Parathyroid adenoma (tissue), 2 donors: ENCODE results near the gene TEX50.
"Not testable (repeated sequence)": the region's sequence is repeated elsewhere in the genome, so short reads cannot be mapped to it uniquely, and the experiment has no call there.

Source experiments
- H2AFZ ChIP-seq: fragments of 300-600 bp; sonication (generic); one replicate; pipeline ENCODE4 v1.7.0; 2017; ENCODE audit warnings: antibody characterized with exemption, mild to moderate bottlenecking
- H3K27ac ChIP-seq: fragments of 300-600 bp; sonication (generic); one replicate; pipeline ENCODE4 v1.7.0; 2017
- H3K27me3 ChIP-seq: fragments of 300-600 bp; sonication (generic); one replicate; pipeline ENCODE4 v1.7.0; 2017; ENCODE audit warnings: low read length; ENCODE audit not compliant: control insufficient read depth, insufficient read depth
- H3K36me3 ChIP-seq: fragments of 300-600 bp; sonication (generic); one replicate; pipeline ENCODE4 v1.7.0; 2017; ENCODE audit warnings: low read length; ENCODE audit not compliant: control insufficient read depth, insufficient read depth
- H3K4me1 ChIP-seq: fragments of 300-600 bp; sonication (generic); one replicate; pipeline ENCODE4 v1.7.0; 2017; ENCODE audit warnings: control low read depth
- H3K4me2 ChIP-seq: fragments of 300-600 bp; sonication (generic); one replicate; pipeline ENCODE4 v1.7.0; 2017; ENCODE audit warnings: low read length
- H3K4me3 ChIP-seq: fragments of 300-600 bp; sonication (generic); one replicate; pipeline ENCODE4 v1.7.0; 2017; ENCODE audit warnings: low read depth, low read length
- H3K79me2 ChIP-seq: fragments of 300-600 bp; sonication (generic); one replicate; pipeline ENCODE4 v1.7.0; 2017; ENCODE audit warnings: control low read depth
- H3K9ac ChIP-seq: fragments of 300-600 bp; sonication (generic); one replicate; pipeline ENCODE4 v1.7.0; 2017; ENCODE audit warnings: mild to moderate bottlenecking
- H3K9me3 ChIP-seq: fragments of 300-600 bp; sonication (generic); one replicate; pipeline ENCODE4 v1.7.0; 2017; ENCODE audit warnings: low read length; ENCODE audit not compliant: control insufficient read depth
- CTCF ChIP-seq: fragments of 300-600 bp; sonication (generic); IDR thresholded peaks from one replicate; pipeline ENCODE4 v1.7.0; 2017; ENCODE audit warnings: antibody characterized with exemption, mild to moderate bottlenecking
- donor health status: primary hyperparathyroidism.

TEX50 gene

GRCh38 chr1:173663159-173663558 is 28.0 kb downstream of the TEX50 start:
- H3K4me3 ChIP-seq = no peak overlapping the region
- H3K36me3 ChIP-seq = no peaks in the 10 kb centered on the region
- no peak overlapping the region for H2AFZ ChIP-seq
- H3K4me1 ChIP-seq = no peaks in the 10 kb centered on the region
- no peaks in the 10 kb centered on the region for H3K9me3 ChIP-seq
- H3K79me2 ChIP-seq = no peaks in the 10 kb centered on the region
- TF ChIP-seq CTCF = no peak
- H3K27me3 ChIP-seq = no peaks in the 10 kb centered on the region
- H3K9ac ChIP-seq = no peak overlapping the region
- no peak overlapping the region for H3K4me2 ChIP-seq
- no peak overlapping the region for H3K27ac ChIP-seq

DNA sequence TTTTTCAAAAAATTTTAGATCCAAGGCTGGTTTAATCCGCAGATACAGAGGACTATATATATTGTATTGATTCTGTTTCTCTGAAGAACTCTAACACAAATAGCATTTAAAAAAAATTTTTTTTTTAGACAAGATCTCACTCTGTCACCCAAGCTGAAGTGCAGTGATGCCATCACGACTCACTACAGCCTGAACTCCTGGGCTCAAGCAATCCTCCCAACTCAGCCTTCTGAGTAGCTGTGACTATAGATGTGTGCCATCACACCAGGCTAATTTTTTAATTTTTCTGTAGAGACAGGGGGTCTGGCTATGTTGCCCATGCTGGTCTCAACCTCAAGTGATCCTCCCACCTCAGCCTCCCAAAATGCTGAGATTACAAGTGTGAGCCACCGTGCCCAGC is 31.5 kb downstream of the TEX50 start:
- Histone ChIP-seq H3K27ac (no peak overlapping the region), H3K4me3 (no peak overlapping the region), H3K79me2 (peaks cover 2% of the 10 kb centered on the region), H3K27me3 (no peaks in the 10 kb centered on the region), H3K9ac (no peak overlapping the region), H3K4me2 (no peak overlapping the region), H2AFZ (no peak overlapping the region), H3K9me3 (no peaks in the 10 kb centered on the region), H3K4me1 (peaks cover 2% of the 10 kb centered on the region), H3K36me3 (no peaks in the 10 kb centered on the region)
- TF ChIP-seq CTCF = no peak

DNA sequence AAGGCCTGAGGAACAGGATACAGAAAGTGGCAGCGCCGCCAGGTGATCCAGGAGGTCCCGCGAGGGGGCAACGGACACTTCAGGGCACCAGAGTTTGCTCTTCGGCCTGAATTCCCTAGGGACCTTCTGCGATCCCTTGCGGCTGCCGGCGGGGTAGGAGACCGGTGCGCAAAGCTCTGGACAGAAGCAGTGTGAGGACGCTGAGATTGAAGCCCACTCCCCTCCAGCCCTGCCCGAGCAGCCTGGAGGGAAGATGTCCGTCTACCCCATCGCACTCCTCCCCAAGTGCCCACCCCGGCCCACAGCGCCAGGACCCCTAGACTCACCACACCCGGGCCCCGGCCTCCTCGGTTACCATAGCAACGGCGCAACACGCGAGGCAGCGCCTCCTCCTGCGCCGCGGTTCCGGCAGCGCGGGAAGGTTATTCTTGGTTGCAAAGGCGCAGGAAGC is 34.4 kb downstream of the TEX50 start, which contains the start of gene ANKRD45:
TSS of gene ANKRD45 (minus strand) at position 361 of the 451 bp plus-strand sequence. CDS start 10,433 bp downstream, outside the sequence.
- TF ChIP-seq CTCF = no peak
- peak within 1 kb of the TSS; percentile 69 for H3K27ac ChIP-seq
- peak within 1 kb of the TSS; percentile 90 for H3K4me2 ChIP-seq
- H3K27me3 ChIP-seq = no peaks in the 10 kb centered on the region
- H2AFZ ChIP-seq = peak within 1 kb of the TSS; percentile 82
- H3K79me2 ChIP-seq = peaks cover 2% of the 10 kb centered on the region
- peak within 1 kb of the TSS; percentile 79 for H3K4me3 ChIP-seq
- H3K9me3 ChIP-seq = no peaks in the 10 kb centered on the region
- peaks cover 2% of the 10 kb centered on the region for H3K4me1 ChIP-seq
- H3K36me3 ChIP-seq = no peaks in the 10 kb centered on the region
- H3K9ac ChIP-seq = no peak within 1 kb of the TSS

- not testable (repeated sequence) for H3K4me1 ChIP-seq, H2AFZ ChIP-seq, H3K4me3 ChIP-seq, H3K27me3 ChIP-seq, H3K27ac ChIP-seq, H3K9ac ChIP-seq, H3K36me3 ChIP-seq, H3K9me3 ChIP-seq, H3K79me2 ChIP-seq, H3K4me2 ChIP-seq
These were observed 39.4 kb downstream of the TEX50 start for GRCh38 chr1:173674496-173674895.

- H3K4me2 ChIP-seq, H3K9me3 ChIP-seq, H3K9ac ChIP-seq, H2AFZ ChIP-seq, H3K4me3 ChIP-seq, H3K36me3 ChIP-seq, H3K27me3 ChIP-seq, H3K4me1 ChIP-seq, H3K27ac ChIP-seq, H3K79me2 ChIP-seq: not testable (repeated sequence)
These were observed 45.0 kb downstream of the TEX50 start for GRCh38 chr1:173680152-173680551.

GRCh38 chr1:173682184-173682583 is 47.0 kb downstream of the TEX50 start:
- no peak overlapping the region for H3K27ac ChIP-seq
- H3K4me3 ChIP-seq = no peak overlapping the region
- no peaks in the 10 kb centered on the region for H3K4me1 ChIP-seq
- H3K36me3 ChIP-seq = no peaks in the 10 kb centered on the region
- no peaks in the 10 kb centered on the region for H3K27me3 ChIP-seq
- peak overlapping the region; percentile 47 for H2AFZ ChIP-seq
- H3K4me2 ChIP-seq = no peak overlapping the region
- no peaks in the 10 kb centered on the region for H3K9me3 ChIP-seq
- no peak for TF ChIP-seq CTCF
- no peak overlapping the region for H3K9ac ChIP-seq
- H3K79me2 ChIP-seq = no peaks in the 10 kb centered on the region

DNA sequence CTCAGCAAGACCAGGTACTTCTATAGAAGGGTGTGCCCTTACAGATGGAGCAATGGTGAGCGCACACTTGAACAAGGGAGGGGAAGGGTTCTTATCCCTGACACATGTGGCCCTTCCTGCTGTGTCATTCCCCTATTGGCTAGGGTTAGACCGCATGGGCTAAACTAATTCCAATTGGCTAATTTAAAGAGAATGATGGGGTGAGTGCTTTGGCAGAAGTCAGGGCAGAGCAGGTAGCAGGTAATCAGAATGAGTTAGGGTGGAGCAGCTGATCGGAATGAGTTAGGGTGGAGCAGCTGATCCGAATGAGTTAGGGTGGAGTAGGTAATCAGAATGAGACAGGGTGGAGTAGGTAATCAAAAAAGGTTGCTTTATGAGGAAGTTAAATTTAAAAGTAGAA is 48.7 kb downstream of the TEX50 start:
- not testable (repeated sequence) for H3K4me1 ChIP-seq, H3K27me3 ChIP-seq, H3K4me3 ChIP-seq, H3K9me3 ChIP-seq, H3K27ac ChIP-seq, H2AFZ ChIP-seq, H3K9ac ChIP-seq, H3K4me2 ChIP-seq, H3K79me2 ChIP-seq, H3K36me3 ChIP-seq

DNA sequence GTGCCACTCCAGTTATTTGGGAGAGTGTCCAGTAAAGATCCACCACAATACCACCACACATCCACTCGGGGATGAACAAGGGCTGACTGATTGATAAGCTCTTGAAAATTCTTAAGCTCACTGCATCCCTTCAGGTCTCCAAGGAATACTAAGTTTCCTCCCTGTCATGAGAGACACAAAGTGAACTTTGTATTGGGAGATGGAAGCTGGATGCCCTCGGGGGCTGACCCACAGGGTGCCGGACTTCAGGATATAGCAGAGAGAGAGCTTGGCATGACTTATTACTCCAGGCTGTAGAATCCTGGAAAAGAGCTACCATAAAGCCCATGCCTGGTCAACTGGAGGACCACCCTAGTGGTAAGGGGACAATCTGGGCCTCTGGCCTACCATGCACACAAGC is 50.0 kb downstream of the TEX50 start:
- H3K4me3 ChIP-seq, H3K9ac ChIP-seq, H3K9me3 ChIP-seq, H3K27me3 ChIP-seq, H3K4me2 ChIP-seq, H3K4me1 ChIP-seq, H3K27ac ChIP-seq, H3K36me3 ChIP-seq, H3K79me2 ChIP-seq, H2AFZ ChIP-seq: not testable (repeated sequence)
